Pons (tissue), 1 donor: ENCODE results near the gene IPO4.

ENCODE experiments used
- DNase-seq: peaks from one replicate; pipeline ENCODE4 v3.0.0-alpha.2; 2016; ENCODE audit warnings: low spot score

IPO4 gene

DNA sequence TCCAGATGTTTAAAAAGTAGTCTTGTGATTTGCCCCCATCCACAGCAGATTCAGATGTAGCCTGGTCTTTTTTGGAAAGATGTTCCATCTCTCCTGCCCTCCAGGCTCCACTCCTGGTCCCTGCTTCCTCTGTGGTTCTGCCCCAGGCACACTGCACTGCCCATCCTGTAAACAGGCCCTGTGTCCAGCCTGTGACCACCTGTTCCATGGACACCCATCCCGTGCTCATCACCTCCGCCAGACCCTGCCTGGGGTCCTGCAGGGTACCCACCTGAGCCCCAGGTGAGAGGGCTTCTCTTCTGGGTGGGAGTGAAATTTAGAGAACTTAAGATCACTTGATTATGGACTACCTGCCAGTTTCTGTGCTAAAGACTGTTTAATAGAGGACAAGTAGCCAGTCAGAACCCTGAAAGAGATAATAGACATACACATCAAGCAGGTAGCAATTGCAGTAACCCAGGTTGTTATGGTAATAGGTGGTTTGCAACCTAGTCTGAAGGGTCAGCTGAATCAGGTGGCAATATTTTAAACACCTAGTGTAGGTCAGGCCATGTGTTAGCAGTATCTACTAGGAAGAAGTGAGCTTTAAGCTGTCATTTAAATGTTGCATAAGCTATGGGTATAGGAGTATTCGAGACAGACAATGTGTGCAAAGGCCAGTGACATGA lies 39.2 kb downstream of the IPO4 start:
- DNase-seq, result no peak

DNA sequence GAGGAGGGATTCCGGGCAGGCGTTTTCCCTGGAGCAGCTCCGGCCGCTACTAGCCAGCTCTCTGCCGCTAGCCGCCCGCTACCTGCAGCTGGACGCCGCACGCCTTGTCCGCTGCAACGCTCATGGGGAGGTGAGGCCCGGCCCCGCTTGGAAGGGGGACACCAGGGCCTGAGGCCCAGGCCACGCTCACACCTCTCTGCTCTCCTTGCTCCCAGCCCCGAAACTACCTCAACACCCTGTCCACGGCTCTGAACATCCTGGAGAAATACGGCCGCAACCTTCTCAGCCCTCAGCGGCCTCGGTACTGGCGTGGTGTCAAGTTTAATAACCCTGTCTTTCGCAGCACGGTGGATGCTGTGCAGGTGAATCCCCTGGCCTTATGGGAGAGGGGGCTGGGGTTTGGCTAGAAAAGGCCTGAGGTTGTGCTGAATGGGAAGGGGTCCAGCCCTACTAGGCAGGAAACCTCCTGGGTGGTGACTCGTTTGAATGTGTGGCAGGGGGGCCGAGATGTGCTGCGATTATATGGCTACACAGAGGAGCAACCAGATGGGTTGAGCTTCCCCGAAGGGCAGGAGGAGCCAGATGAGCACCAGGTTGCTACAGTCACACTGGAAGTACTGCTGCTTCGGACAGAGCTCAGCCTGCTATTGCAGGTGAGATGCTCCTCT lies 40.7 kb downstream of the IPO4 start:
- DNase-seq, result no peak

GRCh38 chr14:24146978-24147760 lies 41.4 kb downstream of the IPO4 start, which contains the start of gene RNF31:
Gene RNF31 (plus strand): TSS chr14:24147498. CDS start chr14:24147699, 201 bp downstream.
- peak; percentile 99 for DNase-seq

GRCh38 chr14:24146453-24146977 lies 42.1 kb downstream of the IPO4 start, which contains the start of gene PSME2:
Gene PSME2 (minus strand): TSS chr14:24146610. CDS start chr14:24146581, 29 bp downstream.
- peak; percentile 90 for DNase-seq

DNA sequence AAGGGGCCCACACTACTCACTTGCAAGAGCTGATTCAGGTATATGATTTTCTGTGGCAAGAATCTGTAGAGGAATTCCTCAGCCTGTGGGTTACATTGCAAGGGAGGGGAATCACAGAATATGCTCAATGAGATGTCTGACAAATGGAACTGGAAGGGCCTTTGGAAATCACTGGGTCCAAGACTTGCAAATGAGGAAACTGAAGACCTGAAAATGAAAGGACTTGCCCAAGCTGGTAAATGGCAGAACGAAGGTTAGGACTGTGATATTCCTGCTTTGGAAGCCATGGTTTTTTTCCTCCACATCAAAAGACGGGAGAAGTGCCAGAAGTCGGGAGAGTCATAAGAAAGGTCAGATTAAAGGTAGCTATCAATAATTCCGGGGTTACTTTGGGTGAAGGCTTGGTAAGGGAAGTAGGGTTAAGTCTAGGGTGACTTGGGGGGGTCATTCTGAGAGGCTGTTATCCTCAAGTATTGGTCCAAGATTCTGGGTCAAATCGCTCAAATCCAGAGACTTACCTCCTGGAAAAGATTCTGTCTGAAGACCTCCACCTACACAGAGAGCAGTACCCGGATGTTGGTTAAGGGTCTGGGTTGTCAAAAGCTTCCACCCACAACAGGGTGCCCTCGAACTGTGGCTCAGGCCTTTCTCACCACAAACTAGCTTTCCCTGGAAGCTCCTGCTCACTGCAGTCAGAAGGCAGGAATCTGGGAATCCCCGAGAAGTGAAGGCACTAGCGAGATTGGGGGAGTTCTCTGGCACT lies 42.7 kb downstream of the IPO4 start:
- DNase-seq, result no peak

DNA sequence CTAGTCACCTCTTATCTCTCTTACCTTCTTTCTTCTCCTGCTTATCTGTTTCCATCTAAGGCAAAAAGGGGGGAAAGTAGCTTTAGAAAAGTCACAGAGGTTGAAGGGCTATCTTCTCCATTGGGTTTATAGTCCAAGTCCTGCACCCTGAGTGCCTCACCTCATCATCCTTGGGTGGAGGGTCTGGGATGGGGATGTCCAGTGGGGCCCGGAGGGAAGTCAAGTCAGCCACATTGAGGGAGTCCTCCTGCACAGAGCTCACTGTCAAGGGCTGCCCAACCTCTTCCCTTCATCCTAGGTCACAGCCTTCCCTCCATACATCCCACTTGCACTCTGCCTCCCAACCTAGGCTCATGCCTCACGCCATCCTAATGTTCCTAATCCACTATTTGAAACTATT lies 43.4 kb downstream of the IPO4 start:
- DNase-seq, result no peak

DNA sequence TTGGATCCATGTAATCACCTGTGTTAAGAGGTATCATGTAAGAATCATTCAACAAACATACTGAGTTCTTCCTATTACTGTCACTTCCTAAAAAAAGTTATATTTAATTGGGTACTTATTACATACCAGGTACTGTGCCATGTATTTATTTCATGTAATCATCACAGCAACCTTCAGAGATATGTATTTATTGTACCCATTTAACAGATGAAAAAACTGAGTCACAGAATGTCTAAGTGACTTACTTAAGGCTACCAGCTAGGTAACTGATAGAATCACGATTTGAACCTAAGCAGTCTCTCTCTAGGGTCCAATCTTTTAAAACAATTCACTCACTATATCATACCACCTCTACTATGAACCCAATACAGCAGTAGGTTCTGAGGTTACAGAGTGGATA lies 44.2 kb downstream of the IPO4 start:
- no peak for DNase-seq

DNA sequence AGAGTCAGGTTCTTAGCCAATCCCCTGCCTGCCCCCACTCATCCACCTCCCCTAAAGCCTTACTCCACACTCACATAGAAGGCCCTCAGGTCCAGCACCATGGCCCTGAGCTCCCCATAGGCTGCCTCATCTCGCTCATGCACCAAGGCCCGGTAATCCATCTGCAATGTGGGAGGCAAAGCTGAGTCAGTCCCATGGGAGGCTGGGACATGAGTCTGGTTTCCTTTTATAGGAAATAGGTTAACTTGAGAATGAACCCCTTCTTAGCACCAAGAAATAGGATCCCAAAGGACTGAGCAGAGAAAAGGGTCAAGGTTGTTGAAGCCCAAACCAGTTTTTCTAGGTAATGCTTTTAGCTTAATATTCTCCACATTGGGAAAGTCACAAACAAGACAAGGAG lies 45.1 kb downstream of the IPO4 start:
- DNase-seq, result no peak

- DNase-seq, result peak; percentile 99
Observed at GRCh38 chr14:24141097-24141880, 47.3 kb downstream of the IPO4 start, which contains the start of gene EMC9. Gene EMC9 (minus strand): TSS chr14:24141591. CDS start chr14:24141304, 287 bp downstream.

- no peak for DNase-seq
Observed at GRCh38 chr14:24139272-24139934, 49.2 kb downstream of the IPO4 start.

DNA sequence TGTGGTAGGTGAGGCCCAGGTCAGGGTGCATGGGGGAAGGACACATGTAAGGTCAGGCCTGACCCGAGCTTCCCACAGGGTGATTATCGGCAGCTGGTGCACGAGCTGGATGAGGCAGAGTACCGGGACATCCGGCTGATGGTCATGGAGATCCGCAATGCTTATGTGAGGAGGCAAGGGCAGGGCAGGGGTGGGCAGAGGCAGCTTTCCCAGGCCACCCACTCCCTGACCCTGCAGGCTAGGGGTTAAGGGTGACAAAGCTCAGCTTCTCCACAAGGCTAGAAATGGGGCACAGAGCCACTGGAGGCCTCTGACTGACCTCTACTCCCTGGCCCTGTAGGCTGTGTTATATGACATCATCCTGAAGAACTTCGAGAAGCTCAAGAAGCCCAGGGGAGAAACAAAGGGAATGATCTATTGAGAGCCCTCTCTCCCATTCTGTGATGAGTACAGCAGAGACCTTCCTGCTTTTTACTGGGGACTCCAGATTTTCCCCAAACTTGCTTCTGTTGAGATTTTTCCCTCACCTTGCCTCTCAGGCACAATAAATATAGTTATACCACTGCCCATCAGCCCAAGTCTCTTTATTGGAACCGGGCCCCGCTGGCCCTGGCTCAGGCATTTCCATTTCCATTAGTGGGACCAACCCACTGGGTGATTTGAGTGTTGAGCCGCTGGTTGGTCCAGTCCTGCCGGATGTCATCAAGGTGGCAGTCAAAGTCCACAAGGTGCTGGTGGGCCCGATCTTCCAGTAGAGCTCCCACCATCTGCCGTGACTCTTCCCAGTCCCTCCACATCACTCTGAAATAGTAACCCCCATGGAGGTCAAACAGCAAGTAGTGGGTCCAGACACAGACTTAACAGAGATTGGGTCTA lies 50.0 kb downstream of the IPO4 start:
- no peak for DNase-seq

DNA sequence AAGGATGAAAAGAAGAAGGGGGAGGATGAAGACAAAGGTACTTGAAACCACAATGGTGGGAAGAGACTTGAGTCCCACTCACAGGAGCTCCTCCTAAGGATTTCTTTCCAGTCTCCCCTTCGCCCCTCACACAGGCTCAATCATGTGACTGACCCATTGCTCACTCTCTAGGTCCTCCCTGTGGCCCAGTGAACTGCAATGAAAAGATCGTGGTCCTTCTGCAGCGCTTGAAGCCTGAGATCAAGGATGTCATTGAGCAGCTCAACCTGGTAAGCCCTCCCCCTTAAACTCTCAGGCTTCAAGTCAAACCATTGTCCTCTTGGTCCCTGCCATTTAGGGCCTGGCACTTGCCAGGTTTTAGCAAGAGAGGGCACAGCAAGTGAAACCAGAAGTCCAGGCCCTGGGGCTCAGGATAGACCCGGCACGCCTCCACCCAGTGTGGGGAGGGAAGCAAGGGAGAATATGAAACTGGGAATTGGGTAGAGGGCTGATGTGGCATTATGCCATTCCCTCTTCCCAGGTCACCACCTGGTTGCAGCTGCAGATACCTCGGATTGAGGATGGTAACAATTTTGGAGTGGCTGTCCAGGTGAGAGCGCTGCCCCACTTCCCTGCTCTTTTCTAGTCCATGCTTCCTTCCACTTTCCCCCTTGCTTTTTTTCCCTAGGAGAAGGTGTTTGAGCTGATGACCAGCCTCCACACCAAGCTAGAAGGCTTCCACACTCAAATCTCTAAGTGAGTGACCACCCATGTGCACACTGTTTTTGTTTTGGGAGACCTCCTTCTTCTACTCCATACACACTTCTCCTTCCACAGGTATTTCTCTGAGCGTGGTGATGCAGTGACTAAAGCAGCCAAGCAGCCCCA lies 50.9 kb downstream of the IPO4 start:
- DNase-seq, result no peak

DNA sequence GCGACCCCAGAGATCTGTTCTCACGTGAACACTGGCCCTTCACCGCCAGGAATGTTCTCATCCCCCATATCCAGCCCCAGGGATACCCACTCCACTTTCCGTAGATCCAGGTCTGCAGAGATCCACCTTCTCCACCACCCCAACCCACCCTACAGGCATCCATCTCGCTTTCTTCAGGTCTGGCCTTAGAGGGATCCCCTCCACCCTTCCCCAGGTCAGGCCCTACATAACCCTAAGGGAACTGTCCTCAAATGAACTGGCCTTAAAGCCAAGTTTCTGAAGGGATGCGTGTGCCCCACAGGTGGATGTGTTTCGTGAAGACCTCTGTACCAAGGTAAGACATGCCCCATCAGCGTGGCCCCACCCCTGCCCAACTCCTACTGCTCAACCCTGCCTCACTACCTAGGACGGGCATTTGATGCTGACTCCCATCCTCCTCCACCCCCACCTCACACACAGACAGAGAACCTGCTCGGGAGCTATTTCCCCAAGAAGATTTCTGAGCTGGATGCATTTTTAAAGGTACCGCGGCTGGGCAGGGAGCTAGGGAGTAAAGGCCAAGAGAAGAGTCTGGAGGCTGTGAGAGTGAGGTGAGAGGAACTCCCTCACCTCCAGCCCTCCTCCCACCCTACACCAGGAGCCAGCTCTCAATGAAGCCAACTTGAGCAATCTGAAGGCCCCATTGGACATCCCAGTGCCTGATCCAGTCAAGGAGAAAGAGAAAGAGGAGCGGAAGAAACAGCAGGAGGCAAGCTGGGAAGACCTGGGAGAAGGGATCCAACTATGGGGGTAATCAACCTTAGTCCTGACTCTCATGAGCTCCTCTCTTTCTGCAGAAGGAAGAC lies 51.7 kb downstream of the IPO4 start:
- no peak for DNase-seq

DNA sequence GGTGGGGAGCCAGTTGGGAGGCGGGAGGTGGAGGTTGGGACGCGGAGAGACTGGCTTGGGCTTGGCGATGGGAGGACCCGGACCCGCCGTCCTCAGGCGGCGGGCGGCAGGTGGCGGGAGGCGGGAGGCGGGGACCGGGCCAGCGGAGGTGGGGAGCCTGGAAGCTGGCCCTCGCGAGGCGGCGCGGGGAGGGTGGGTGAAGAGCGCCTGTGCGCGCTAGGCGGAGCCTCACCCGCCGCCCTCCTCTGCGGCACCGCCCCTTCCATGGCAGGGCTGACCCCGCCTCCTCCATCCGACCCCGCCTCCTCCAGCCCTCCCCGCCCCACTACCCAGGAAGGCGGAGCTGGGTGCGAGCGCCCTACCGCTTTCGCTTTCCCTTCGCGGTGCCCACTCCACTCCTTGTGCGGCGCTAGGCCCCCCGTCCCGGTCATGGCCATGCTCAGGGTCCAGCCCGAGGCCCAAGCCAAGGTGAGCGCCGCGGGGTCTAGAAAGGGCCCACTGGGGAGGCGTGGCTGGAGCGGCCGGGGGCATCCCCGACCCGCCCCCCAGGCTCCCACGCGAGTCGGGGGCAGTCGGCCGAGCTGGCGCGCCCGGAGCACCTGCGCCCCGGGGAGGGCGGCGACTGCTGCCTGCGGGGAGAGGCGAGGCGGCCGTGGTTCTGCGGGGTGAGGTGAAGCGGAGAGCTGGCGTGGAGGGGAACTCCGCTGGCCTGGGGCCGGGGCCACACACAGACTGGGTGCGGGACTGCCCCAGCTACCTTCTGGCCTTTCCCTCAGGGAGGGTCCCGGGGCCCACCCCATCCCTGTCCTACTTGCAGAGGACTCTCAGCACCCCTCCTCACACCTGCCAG lies 52.6 kb downstream of the IPO4 start, which contains the start of gene PSME1:
TSS of gene PSME1 (plus strand) at position 361 of the 850 bp plus-strand sequence. CDS start at position 430, 69 bp downstream.
- peak; percentile 87 for DNase-seq

DNA sequence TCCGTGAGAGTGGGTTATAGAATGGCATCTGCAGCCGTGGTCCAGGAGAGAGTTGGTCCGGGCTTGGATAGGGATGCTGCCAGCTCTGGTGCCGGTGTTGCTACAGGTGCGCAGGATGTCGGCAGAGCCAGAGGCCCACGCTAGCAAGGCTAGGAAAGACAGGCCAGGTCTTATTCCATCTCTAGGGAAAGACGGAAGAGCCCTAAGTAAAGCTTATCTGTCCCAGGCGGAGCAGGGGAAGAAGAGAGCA lies 53.1 kb downstream of the IPO4 start:
- DNase-seq, result no peak

GRCh38 chr14:24133735-24134134 lies 54.9 kb downstream of the IPO4 start:
- DNase-seq, result no peak

- no peak for DNase-seq
Observed at GRCh38 chr14:24132976-24133375, 55.6 kb downstream of the IPO4 start.
